Gastrocnemius medialis (tissue), 4 donors: ENCODE measurements around the gene MAML3. TPM values are rescaled to one million over a fixed set of nuclear protein-coding genes. Genes with fewer than 3 reads are reported as not detected.
A peak's percentile ranks its signal among the peaks of the same experiment; 100 is the strongest.

Experiments used
- ATAC-seq, 2 donors: fragments of 150-250 bp; one replicate each; pipeline ENCODE4 v1.9.1; 2016
- DNase-seq, 2 donors: peaks; one replicate each; pipeline ENCODE4 v3.0.0-alpha.2; 2019
- H3K27ac ChIP-seq, 4 donors: fragments of 200-600 bp; sonication (generic); 1 replicate in 1 of 4; 2 replicates in 3 of 4; pipeline ENCODE4 v1.5.1; 2016 to 2018; ENCODE audit warnings: mild to moderate bottlenecking in 2 of 4, moderate library complexity in 1 of 4
- H3K27me3 ChIP-seq, 3 donors: fragments of 200-600 bp; sonication (generic) in 2 of 3; 1 replicate in 1 of 3; 2 replicates in 2 of 3; pipeline versions ENCODE4 v1.5.1 to v1.6.0; 2016 to 2019; ENCODE audit warnings: mild to moderate bottlenecking in 1 of 3, moderate library complexity in 1 of 3
- H3K36me3 ChIP-seq, 2 donors: fragments of 200-600 bp; sonication (generic) in 1 of 2; one replicate each; pipeline ENCODE4 v1.5.1; 2017 to 2018
- H3K4me1 ChIP-seq, 2 donors: fragments of 200-600 bp; sonication (generic) in 1 of 2; one replicate each; pipeline ENCODE4 v1.5.1; 2016 to 2017; ENCODE audit warnings: mild to moderate bottlenecking in 2 of 2
- H3K4me3 ChIP-seq, 4 donors: fragments of 200-600 bp; sonication (generic) in 3 of 4; 1 replicate in 1 of 4; 2 replicates in 3 of 4; pipeline ENCODE4 v1.5.1; 2016 to 2019; ENCODE audit warnings: mild to moderate bottlenecking in 2 of 4
- H3K9me3 ChIP-seq, 3 donors: fragments of 200-600 bp; sonication (generic) in 2 of 3; 1 replicate in 1 of 3; 2 replicates in 2 of 3; pipeline ENCODE4 v1.5.1; 2016 to 2019
- POLR2A ChIP-seq, 2 donors: fragments of 450-650 bp; IDR thresholded peaks; one replicate each; pipeline ENCODE4 v1.6.1; 2017; ENCODE audit warnings: antibody characterized with exemption in 2 of 2, mild to moderate bottlenecking in 2 of 2, moderate library complexity in 2 of 2
- in situ Hi-C, 4 donors: fragments of 200-750 bp; cut with MboI; loops; one replicate each; pipeline versions ENCODE4 v1.15.0 to v1.8.0; 2017; ENCODE audit warnings: low sequenced_read_pairs in 4 of 4
- intact Hi-C: fragments of 100-400 bp; cut with DNase I; formaldehyde crosslinking; loops from one replicate; pipeline ENCODE4 v1.15.1; 2023; ENCODE audit warnings: low total_unique reads
- total RNA-seq, 4 donors: library from RNA; depleted of rRNA; stranded (reverse); fragments of >200 nt; gene quantifications; one replicate each; pipeline versions ENCODE4 v1.1.0 to v1.2.3, GENCODE V29; 2016
- TF ChIP-seq, protein P1 (sequence below), 5 experiments: fragments of 450-650 bp in 3 of 5; fragments of 200-600 bp in 2 of 5; sonication (generic) in 2 of 5; IDR thresholded peaks in 4 of 5; conservative IDR thresholded peaks in 1 of 5; 1 replicate in 4 of 5; 2 replicates in 1 of 5; pipeline ENCODE4 v1.5.1; 2016 to 2019; ENCODE audit warnings: antibody characterized with exemption in 5 of 5, mild to moderate bottlenecking in 3 of 5, moderate library complexity in 3 of 5

Gene MAML3
- total RNA-seq, 4 donors from 2014 or later, result 0.98 to 1.5 (median 1.4) TPM

GRCh38 chr4:139933104-139933503 lies 220.9 kb downstream of the MAML3 start:
- TF ChIP-seq POLR2A (IDR thresholded peaks at IDR 0.05), result no peak
- TF ChIP-seq, protein P1, sequence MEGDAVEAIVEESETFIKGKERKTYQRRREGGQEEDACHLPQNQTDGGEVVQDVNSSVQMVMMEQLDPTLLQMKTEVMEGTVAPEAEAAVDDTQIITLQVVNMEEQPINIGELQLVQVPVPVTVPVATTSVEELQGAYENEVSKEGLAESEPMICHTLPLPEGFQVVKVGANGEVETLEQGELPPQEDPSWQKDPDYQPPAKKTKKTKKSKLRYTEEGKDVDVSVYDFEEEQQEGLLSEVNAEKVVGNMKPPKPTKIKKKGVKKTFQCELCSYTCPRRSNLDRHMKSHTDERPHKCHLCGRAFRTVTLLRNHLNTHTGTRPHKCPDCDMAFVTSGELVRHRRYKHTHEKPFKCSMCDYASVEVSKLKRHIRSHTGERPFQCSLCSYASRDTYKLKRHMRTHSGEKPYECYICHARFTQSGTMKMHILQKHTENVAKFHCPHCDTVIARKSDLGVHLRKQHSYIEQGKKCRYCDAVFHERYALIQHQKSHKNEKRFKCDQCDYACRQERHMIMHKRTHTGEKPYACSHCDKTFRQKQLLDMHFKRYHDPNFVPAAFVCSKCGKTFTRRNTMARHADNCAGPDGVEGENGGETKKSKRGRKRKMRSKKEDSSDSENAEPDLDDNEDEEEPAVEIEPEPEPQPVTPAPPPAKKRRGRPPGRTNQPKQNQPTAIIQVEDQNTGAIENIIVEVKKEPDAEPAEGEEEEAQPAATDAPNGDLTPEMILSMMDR (IDR thresholded peaks at IDR 0.05 in 4 of 5, conservative IDR thresholded peaks at IDR 0.05 in 1 of 5), result no peak
- no peak overlapping the region for H3K27ac ChIP-seq
- no peaks in the 10 kb centered on the region for H3K9me3 ChIP-seq
- H3K4me1 ChIP-seq, result no peaks in the 10 kb centered on the region
- no peaks in the 10 kb centered on the region for H3K27me3 ChIP-seq
- ATAC-seq (no peak), DNase-seq (no peak)
- no peaks in the 10 kb centered on the region for H3K36me3 ChIP-seq
- H3K4me3 ChIP-seq, result no peak overlapping the region
- intact Hi-C loops (no loop called here), in situ Hi-C loops (no loop called here)

DNA sequence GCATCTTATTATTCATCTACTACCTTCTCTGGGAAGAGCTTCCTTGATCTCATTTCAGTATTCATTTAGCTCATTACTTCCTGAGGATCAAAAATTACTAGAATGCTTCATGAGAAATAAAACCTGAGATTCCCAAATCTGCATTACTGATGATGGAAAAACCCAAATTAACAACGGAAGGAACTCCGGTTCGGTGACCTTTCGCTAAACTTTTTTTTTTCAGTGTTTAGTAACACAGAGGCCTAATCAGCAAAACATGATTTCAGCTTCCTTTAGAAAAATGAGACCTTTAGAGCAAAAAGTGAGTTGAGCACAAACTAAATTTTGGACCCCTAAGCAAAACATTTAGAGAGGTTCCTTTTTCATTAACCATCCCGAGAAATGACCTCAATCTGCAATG lies 229.2 kb downstream of the MAML3 start:
- no peaks in the 10 kb centered on the region for H3K36me3 ChIP-seq
- DNase-seq, result no peak
- H3K27me3 ChIP-seq, result no peaks in the 10 kb centered on the region
- in situ Hi-C loops, result no loop called here
- no peak overlapping the region for H3K4me3 ChIP-seq
- H3K9me3 ChIP-seq, result no peaks in the 10 kb centered on the region
- ATAC-seq, result no peak
- no peak overlapping the region for H3K27ac ChIP-seq
- peaks cover 26 to 37% of the 10 kb centered on the region in 2 donors for H3K4me1 ChIP-seq
- intact Hi-C loops, result loop anchor here (5.0 kb wide), 1 partner anchor 228 kb away; the partner anchor contains the start of gene MAML3
- TF ChIP-seq, protein P1 (IDR thresholded peaks at IDR 0.05 in 4 of 5, conservative IDR thresholded peaks at IDR 0.05 in 1 of 5), result no peak
- TF ChIP-seq POLR2A (IDR thresholded peaks at IDR 0.05), result no peak

DNA sequence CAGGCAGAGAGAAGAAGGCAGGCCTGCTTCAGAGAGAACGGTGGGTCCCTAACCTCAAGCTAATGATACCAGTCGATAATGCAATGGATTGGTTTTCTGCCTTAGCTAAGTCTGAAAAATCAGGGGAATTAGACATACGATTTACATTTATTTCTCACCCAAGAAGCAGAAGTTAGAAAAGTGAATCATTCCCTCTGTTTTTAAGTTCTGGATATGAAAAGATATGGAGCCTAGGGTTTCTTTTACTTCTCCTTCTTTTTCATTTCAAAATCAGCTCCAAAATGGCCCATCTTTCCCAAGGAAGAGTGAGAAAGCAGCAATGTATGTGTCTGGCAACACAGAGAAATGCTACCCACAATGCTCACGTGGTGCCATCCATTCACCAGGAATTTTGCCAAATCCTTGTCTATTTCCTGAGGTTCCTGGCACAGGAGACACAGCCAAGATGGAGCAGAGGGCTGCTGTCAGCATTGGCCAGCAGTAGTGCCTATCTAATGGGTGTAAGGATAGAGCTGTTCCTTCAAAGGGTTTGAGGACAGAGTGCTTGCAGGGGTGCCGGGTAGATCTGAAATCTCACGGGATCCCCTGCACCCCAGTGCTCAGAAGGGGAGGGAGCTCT lies 231.5 kb downstream of the MAML3 start:
- DNase-seq (no peak), ATAC-seq (no peak)
- Histone ChIP-seq H3K27ac (peak overlapping the region in 3 of 4 donors; percentile 29 to 47 (median 45)), H3K9me3 (no peaks in the 10 kb centered on the region), H3K27me3 (no peaks in the 10 kb centered on the region), H3K4me3 (no peak overlapping the region), H3K36me3 (no peaks in the 10 kb centered on the region), H3K4me1 (peaks cover 43 to 48% of the 10 kb centered on the region in 2 donors)
- no peak for TF ChIP-seq POLR2A (IDR thresholded peaks at IDR 0.05)
- TF ChIP-seq, protein P1 (IDR thresholded peaks at IDR 0.05 in 4 of 5, conservative IDR thresholded peaks at IDR 0.05 in 1 of 5), result no peak
- in situ Hi-C loops (no loop called here), intact Hi-C loops (loop anchor here (5.0 kb wide), 1 partner anchor 230 kb away; the partner anchor contains the start of gene MAML3)

GRCh38 chr4:139921429-139922184 lies 232.4 kb downstream of the MAML3 start:
- Histone ChIP-seq H3K27me3 (no peaks in the 10 kb centered on the region), H3K27ac (peak overlapping the region; percentile 29 to 68 (median 46)), H3K4me3 (peak overlapping the region in 2 of 4 donors; percentile 1 to 25), H3K9me3 (no peaks in the 10 kb centered on the region), H3K4me1 (peaks cover 43 to 47% of the 10 kb centered on the region in 2 donors), H3K36me3 (no peaks in the 10 kb centered on the region)
- in situ Hi-C loops, result no loop called here
- DNase-seq (no peak), ATAC-seq (peak; percentile 40 to 79)
- intact Hi-C loops, result loop anchor here (5.0 kb wide), 1 partner anchor 231 kb away; the partner anchor contains the start of gene MAML3
- no peak for TF ChIP-seq POLR2A (IDR thresholded peaks at IDR 0.05)
- TF ChIP-seq, protein P1 (IDR thresholded peaks at IDR 0.05 in 4 of 5, conservative IDR thresholded peaks at IDR 0.05 in 1 of 5), result no peak
